Parathyroid adenoma (tissue), 2 donors: ENCODE data around the gene TMEM63A.
A peak's percentile ranks its signal among the peaks of the same experiment; 100 is the strongest.

ENCODE experiments used
- H2AFZ ChIP-seq: fragments of 300-600 bp; sonication (generic); one replicate; pipeline ENCODE4 v1.7.0; 2017; ENCODE audit warnings: antibody characterized with exemption, mild to moderate bottlenecking
- H3K27ac ChIP-seq: fragments of 300-600 bp; sonication (generic); one replicate; pipeline ENCODE4 v1.7.0; 2017
- H3K27me3 ChIP-seq: fragments of 300-600 bp; sonication (generic); one replicate; pipeline ENCODE4 v1.7.0; 2017; ENCODE audit warnings: low read length; ENCODE audit not compliant: control insufficient read depth, insufficient read depth
- H3K36me3 ChIP-seq: fragments of 300-600 bp; sonication (generic); one replicate; pipeline ENCODE4 v1.7.0; 2017; ENCODE audit warnings: low read length; ENCODE audit not compliant: control insufficient read depth, insufficient read depth
- H3K4me1 ChIP-seq: fragments of 300-600 bp; sonication (generic); one replicate; pipeline ENCODE4 v1.7.0; 2017; ENCODE audit warnings: control low read depth
- H3K4me2 ChIP-seq: fragments of 300-600 bp; sonication (generic); one replicate; pipeline ENCODE4 v1.7.0; 2017; ENCODE audit warnings: low read length
- H3K4me3 ChIP-seq: fragments of 300-600 bp; sonication (generic); one replicate; pipeline ENCODE4 v1.7.0; 2017; ENCODE audit warnings: low read depth, low read length
- H3K79me2 ChIP-seq: fragments of 300-600 bp; sonication (generic); one replicate; pipeline ENCODE4 v1.7.0; 2017; ENCODE audit warnings: control low read depth
- H3K9ac ChIP-seq: fragments of 300-600 bp; sonication (generic); one replicate; pipeline ENCODE4 v1.7.0; 2017; ENCODE audit warnings: mild to moderate bottlenecking
- H3K9me3 ChIP-seq: fragments of 300-600 bp; sonication (generic); one replicate; pipeline ENCODE4 v1.7.0; 2017; ENCODE audit warnings: low read length; ENCODE audit not compliant: control insufficient read depth
- TF ChIP-seq, protein P1 (sequence below): fragments of 300-600 bp; sonication (generic); IDR thresholded peaks from one replicate; pipeline ENCODE4 v1.7.0; 2017; ENCODE audit warnings: antibody characterized with exemption, mild to moderate bottlenecking
- donor health status: primary hyperparathyroidism.

The TMEM63A gene

DNA sequence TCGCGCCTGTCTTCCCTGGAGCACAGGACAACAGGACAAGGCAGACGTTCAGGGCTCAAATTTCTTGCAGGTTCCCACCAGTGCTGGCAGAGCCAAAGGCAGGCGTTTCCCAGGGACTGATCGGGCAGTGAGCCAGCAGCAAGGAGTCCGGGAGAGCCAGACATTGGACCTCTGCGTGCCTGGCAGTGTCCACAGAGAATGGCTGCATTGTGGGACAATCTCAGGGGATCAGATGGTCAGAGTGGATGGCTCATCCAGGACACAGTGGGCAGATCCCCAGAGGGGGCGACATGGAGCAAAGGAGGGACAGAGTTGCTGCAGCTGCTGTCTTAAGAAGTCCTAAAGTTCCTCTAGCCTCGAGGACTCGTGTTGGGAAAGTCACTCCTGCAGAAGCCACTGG, 4.6 kb downstream of the TMEM63A start:
- Histone ChIP-seq H3K36me3 (no peaks in the 10 kb centered on the region), H3K27ac (no peak overlapping the region), H3K4me3 (no peak overlapping the region), H3K4me2 (no peak overlapping the region), H3K27me3 (no peaks in the 10 kb centered on the region), H2AFZ (no peak overlapping the region), H3K9ac (no peak overlapping the region), H3K4me1 (peaks cover 5% of the 10 kb centered on the region), H3K9me3 (no peaks in the 10 kb centered on the region), H3K79me2 (no peaks in the 10 kb centered on the region)
- TF ChIP-seq, protein P1, sequence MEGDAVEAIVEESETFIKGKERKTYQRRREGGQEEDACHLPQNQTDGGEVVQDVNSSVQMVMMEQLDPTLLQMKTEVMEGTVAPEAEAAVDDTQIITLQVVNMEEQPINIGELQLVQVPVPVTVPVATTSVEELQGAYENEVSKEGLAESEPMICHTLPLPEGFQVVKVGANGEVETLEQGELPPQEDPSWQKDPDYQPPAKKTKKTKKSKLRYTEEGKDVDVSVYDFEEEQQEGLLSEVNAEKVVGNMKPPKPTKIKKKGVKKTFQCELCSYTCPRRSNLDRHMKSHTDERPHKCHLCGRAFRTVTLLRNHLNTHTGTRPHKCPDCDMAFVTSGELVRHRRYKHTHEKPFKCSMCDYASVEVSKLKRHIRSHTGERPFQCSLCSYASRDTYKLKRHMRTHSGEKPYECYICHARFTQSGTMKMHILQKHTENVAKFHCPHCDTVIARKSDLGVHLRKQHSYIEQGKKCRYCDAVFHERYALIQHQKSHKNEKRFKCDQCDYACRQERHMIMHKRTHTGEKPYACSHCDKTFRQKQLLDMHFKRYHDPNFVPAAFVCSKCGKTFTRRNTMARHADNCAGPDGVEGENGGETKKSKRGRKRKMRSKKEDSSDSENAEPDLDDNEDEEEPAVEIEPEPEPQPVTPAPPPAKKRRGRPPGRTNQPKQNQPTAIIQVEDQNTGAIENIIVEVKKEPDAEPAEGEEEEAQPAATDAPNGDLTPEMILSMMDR, result peak; percentile 42

DNA sequence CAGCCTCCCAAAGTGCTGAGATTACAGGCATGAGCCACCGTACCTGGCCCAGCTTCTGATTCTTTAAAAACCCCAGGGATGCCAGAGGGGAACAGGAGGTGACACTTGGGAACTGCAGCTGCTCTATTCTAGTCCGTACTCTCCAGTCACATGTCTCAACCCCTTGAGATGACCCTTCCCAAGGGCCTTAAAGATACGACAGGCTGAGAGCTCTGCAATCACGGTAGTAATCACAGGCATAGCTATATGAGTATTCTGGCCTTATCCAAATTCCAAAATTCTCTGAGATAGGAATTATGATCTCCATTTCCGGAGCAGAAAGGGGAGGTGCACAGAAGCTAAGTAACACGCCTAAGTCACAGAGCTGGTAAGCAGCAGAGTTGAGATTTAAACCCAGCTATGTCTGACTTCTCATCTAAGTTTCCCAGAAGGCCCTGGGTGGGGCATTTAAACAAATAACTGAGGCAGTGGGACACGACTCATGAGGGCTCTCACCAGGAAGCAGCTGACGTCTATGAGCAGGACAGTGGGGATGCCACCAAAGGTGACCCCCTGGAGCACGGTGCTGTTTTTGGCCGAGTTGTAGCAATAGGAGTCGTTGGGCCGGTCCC, 5.2 kb downstream of the TMEM63A start:
- H3K36me3 ChIP-seq, result no peaks in the 10 kb centered on the region
- TF ChIP-seq, protein P1, result no peak
- no peak overlapping the region for H3K27ac ChIP-seq
- H3K4me3 ChIP-seq, result no peak overlapping the region
- H2AFZ ChIP-seq, result no peak overlapping the region
- H3K9ac ChIP-seq, result no peak overlapping the region
- H3K4me1 ChIP-seq, result peaks cover 5% of the 10 kb centered on the region
- no peaks in the 10 kb centered on the region for H3K9me3 ChIP-seq
- H3K27me3 ChIP-seq, result no peaks in the 10 kb centered on the region
- no peaks in the 10 kb centered on the region for H3K79me2 ChIP-seq
- no peak overlapping the region for H3K4me2 ChIP-seq

DNA sequence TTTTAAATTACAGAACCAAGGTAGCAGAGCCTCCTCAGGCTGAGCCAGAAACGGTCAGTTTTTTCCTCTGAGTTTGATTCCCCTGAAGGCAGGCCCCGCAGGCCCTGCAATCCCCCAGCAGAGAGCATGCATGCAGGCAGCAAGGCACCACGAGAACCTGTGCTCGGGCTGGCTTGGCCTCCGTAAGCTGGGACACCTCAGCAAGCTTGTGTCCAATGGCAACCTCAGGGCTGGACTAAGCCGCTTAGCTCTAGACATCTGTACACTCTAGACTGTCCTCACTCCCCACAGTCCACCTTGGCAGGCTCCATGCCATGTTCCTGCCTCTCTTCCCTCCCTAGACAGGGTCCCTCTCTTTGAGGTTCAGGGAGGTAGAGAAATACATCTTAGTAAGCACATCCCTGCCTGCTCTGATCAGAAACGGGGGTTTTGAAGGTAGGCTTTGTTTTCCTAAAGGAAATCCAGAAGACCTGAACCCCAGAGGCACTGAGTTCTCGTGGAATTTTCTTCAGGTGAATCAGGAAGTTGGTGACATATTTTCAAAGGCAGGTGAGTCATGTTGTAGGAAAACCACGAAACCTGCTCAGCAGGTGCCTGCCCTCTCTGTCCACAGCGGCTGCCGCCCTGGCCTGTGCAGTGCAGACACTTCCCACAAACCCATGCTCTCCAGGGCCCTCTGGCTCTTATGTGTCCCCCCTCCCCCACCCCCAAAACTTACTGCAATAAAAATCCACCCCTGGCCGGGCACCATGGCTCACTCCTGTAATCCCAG, 7.0 kb downstream of the TMEM63A start:
- Histone ChIP-seq H3K4me1 (peaks cover 7% of the 10 kb centered on the region), H3K4me3 (no peak overlapping the region), H3K27ac (no peak overlapping the region), H3K9ac (no peak overlapping the region), H2AFZ (no peak overlapping the region), H3K4me2 (no peak overlapping the region), H3K9me3 (no peaks in the 10 kb centered on the region), H3K27me3 (no peaks in the 10 kb centered on the region), H3K36me3 (no peaks in the 10 kb centered on the region), H3K79me2 (no peaks in the 10 kb centered on the region)
- TF ChIP-seq, protein P1, result no peak

DNA sequence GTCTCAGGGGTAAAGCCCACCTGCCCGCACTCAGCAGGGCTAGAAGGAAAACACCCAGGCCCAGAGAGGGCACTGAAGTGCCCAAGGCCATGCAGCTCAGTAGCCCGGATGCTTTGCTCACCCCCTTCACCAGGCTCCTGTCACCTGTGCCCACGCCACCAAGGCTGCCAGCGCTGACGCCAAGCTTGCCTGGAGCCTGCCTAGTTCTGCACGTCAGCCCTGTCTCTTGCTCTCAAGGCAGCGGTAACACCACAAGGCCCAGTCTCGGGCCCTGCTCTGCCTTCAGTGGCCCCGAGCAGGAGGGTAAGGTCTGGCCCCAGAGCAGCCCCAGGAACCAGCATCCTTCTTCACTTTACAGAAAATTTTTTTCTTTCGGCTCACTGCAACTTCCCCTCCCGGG, 7.7 kb downstream of the TMEM63A start:
- Histone ChIP-seq H3K79me2 (no peaks in the 10 kb centered on the region), H3K4me2 (no peak overlapping the region), H3K9ac (no peak overlapping the region), H3K4me3 (no peak overlapping the region), H3K27me3 (no peaks in the 10 kb centered on the region), H3K36me3 (no peaks in the 10 kb centered on the region), H2AFZ (no peak overlapping the region), H3K4me1 (peaks cover 7% of the 10 kb centered on the region), H3K9me3 (no peaks in the 10 kb centered on the region), H3K27ac (no peak overlapping the region)
- TF ChIP-seq, protein P1, result no peak
